SK-N-SH (cell line): Measurements from ENCODE around the gene TMEM169.

Experiments
- RFX5 ChIP-seq: IDR thresholded peaks from 2 replicates; pipeline ENCODE4 v1.6.1; 2012; ENCODE audit warnings: mild to moderate bottlenecking, improper control_type of control experiment, low read length
- TAF1 ChIP-seq: IDR thresholded peaks from 2 replicates; pipeline ENCODE4 v1.6.1; 2012; ENCODE audit warnings: low read depth, mild to moderate bottlenecking, low read length, moderate library complexity, borderline replicate concordance
- TF ChIP-seq, protein P1 (sequence below): fragments of 200-600 bp; sonication (generic); IDR thresholded peaks from 2 replicates; pipeline ENCODE4 v1.6.1; 2017; ENCODE audit warnings: antibody characterized with exemption, mild to moderate bottlenecking, moderate library complexity

GRCh38 chr2:216144857-216145256, 63.1 kb downstream of the TMEM169 start:
- TF ChIP-seq, protein P1, sequence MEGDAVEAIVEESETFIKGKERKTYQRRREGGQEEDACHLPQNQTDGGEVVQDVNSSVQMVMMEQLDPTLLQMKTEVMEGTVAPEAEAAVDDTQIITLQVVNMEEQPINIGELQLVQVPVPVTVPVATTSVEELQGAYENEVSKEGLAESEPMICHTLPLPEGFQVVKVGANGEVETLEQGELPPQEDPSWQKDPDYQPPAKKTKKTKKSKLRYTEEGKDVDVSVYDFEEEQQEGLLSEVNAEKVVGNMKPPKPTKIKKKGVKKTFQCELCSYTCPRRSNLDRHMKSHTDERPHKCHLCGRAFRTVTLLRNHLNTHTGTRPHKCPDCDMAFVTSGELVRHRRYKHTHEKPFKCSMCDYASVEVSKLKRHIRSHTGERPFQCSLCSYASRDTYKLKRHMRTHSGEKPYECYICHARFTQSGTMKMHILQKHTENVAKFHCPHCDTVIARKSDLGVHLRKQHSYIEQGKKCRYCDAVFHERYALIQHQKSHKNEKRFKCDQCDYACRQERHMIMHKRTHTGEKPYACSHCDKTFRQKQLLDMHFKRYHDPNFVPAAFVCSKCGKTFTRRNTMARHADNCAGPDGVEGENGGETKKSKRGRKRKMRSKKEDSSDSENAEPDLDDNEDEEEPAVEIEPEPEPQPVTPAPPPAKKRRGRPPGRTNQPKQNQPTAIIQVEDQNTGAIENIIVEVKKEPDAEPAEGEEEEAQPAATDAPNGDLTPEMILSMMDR, result no peak
- TF ChIP-seq RFX5 (no peak), TAF1 (no peak)
